Activated CD4-positive, alpha-beta memory T cell treated with anti-CD3 and anti-CD28 coated beads, Interleukin-2, amount 10 ng/mL, durations not matched to agents 7 days and 5 days (primary cell): Measurements from ENCODE around the gene EDN2. TPM values are rescaled to one million over a fixed set of nuclear protein-coding genes. Genes with fewer than 3 reads are reported as not detected.

Experiments
- CTCF ChIA-PET: fragments of 350-600 bp; sonication (Branson Sonifier 250); formaldehyde crosslinking; loops from one replicate; lab custom pipeline; 2021; ENCODE audit warnings: antibody characterized with exemption, inconsistent platforms; lab: Charles Lee
- POLR2A ChIA-PET: fragments of 350-600 bp; sonication (Branson Sonifier 250); formaldehyde crosslinking; loops from one replicate; lab custom pipeline; 2021; ENCODE audit warnings: antibody characterized with exemption; lab: Charles Lee
- DNase-seq: peaks from one replicate; pipeline ENCODE4 v3.0.0-alpha.2; 2020
- H3K27ac Mint-ChIP-seq: one replicate; pipeline ENCODE4 v1.8.0; 2021; ENCODE audit warnings: mild to moderate bottlenecking, mixed read lengths
- H3K27me3 Mint-ChIP-seq: one replicate; pipeline ENCODE4 v1.8.0; 2021; ENCODE audit warnings: mixed read lengths
- H3K36me3 Mint-ChIP-seq: one replicate; pipeline ENCODE4 v1.8.0; 2021; ENCODE audit warnings: low read depth, mixed read lengths
- H3K4me1 Mint-ChIP-seq: one replicate; pipeline ENCODE4 v1.8.0; 2021; ENCODE audit warnings: mixed read lengths
- H3K4me3 Mint-ChIP-seq: one replicate; pipeline ENCODE4 v1.8.0; 2021; ENCODE audit warnings: mild to moderate bottlenecking, mixed read lengths
- H3K9me3 Mint-ChIP-seq: one replicate; pipeline ENCODE4 v1.8.0; 2021; ENCODE audit warnings: mixed read lengths
- total RNA-seq, 2 experiments: library from RNA; stranded (reverse); gene quantifications; one replicate each; pipeline ENCODE4 v1.2.3, GENCODE V29; 2021

EDN2 gene
- not detected for total RNA-seq

DNA sequence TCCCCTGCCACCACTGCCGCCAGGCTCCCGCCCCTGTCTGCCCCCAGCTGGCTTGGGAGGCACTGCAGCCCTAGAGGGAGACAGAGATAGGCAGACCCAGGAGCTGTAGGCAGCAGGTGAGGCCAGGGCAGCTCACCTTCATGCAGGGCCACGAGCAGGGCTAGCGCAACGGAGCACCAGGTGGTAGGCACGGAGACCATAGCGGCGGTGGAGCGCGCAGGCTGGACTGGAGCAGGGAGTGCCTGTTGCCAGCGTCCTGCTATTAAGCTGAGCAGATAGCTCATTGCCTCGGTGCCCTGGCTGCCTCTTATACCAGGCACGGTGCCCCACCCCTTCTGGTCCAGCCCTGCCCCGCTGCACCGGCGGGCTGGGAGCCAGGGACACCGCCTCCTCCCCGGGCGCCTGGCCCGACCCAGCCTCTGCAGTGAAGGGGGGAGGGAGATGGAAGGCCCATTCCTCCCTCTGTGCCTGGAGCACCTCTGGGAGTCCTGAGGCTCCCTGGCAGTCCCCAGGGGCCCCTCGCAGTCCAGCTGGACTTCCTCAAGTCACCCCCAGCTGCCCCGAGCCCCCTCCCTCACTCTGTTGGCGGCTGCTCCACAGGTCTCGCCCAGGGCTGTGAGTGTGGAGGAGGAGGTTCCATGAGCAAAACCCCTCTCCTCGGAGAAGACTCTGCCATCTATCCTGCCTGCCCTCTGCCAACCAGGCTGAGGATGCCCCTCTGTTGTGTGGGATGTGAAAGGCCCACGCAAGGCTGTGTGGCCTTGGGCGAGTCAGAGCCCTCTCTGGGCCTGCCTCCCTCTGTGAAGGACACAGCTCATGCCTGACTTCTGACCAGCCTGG is at the start of gene EDN2:
TSS of gene EDN2 (minus strand) at position 282 of the 840 bp plus-strand sequence. CDS start at position 200, 82 bp downstream.
- peaks cover 14% of the 10 kb centered on the region for H3K4me1 Mint-ChIP-seq
- CTCF ChIA-PET = no interaction called here
- DNase-seq = no peak
- H3K36me3 Mint-ChIP-seq = no peaks in the 10 kb centered on the region
- POLR2A ChIA-PET = interaction anchor here (0.6 kb wide), 1 partner anchor 10 kb away, joined by 3 read pairs; no protein-coding TSS in a partner anchor
- peaks cover 18% of the 10 kb centered on the region for H3K27me3 Mint-ChIP-seq
- H3K27ac Mint-ChIP-seq = no peak within 1 kb of the TSS
- no peaks in the 10 kb centered on the region for H3K9me3 Mint-ChIP-seq
- H3K4me3 Mint-ChIP-seq = no peak within 1 kb of the TSS

DNA sequence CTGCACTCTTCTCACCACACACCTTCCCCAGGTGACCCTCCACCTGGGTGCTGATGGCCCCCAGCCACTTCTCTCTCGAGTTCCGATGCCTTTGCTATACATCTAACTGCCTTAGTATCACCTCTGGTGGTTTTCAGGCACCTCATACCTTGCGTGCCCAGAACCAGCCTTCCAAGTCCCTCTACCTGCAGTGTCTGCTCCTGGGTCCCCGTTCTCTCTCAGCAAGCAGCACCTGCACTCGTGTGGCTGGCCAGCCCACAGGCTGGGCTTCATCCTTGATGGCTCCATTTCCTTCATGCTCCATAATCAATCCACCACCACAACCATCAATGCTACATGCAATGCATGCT is 49.2 kb upstream of the EDN2 start:
- no peak for DNase-seq
- H3K4me1 Mint-ChIP-seq = no peaks in the 10 kb centered on the region
- H3K27ac Mint-ChIP-seq = no peak overlapping the region
- no peaks in the 10 kb centered on the region for H3K27me3 Mint-ChIP-seq
- CTCF ChIA-PET = no interaction called here
- H3K9me3 Mint-ChIP-seq = peaks cover 9% of the 10 kb centered on the region
- POLR2A ChIA-PET = no interaction called here
- peaks cover 22% of the 10 kb centered on the region for H3K36me3 Mint-ChIP-seq
- no peak overlapping the region for H3K4me3 Mint-ChIP-seq

DNA sequence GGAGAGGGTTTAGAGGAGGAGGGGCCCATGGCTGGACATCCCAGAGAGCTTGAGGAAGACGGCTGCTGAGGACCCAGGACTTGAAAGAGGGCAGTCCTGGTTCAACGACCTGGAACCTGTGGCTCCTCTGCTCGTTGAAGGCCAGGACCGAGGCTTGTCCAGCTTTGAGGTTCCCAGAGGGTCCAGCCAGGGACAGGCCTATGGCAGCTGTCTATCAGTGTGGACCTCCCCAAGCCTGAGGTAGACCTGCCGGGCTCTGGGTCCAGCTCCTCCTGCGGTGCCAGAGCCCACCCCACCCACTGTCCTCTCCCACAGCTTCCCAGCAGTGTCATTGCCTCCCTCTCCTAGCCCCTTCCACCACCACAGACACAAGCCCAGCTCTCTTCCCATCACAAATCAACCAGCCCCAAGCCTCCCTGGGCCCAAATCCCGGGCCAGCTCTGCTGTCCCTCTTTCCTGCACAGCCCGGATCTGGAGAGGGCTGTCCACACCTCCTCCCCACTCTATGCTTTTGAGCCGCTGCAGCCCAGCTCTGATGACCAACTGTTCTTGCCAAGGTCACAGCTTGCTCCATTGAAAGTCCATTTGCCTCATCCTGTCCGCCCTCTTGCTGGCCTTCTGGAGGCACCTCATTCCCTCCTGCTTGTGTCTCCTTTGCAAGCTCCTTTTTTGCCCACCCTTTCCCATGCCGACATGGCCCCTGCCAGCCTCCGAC is 48.7 kb upstream of the EDN2 start:
- Mint-ChIP-seq H3K36me3 (peaks cover 22% of the 10 kb centered on the region), H3K4me1 (no peaks in the 10 kb centered on the region)

DNA sequence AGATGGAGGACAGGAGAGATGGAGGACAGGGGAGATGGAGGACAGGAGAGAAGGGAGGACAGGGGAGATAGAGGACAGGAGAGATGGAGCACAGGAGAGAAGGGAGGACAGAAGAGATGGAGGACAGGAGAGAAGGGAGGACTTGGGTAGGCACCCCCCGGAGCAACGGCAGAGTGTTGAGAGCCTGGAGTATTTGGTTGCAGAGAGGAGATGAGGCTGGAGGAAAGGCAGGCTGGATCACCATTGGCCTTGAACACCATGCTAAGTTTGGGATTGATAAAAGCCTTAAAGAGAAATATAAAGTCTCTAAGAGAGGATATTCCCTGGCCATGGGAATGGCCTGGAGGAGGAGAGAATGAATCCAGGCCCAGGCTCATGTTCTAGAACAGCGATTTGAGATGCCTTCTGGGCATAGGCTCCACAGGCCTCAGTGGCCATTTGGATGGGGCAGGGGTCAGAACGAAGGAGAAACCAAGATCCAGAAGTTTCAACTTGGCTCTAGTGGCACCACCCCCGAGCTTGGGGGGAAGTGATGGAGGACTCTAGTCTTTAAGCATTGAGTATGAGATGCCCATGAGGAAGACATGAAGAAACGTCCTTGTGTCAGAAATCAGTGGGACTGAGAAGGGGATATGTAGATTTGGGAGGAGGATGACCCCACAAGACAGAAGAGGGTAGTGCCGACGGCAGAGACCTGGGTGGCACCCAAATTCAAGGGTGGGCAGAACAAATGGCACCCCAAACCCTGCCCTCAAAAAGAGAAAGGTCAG is 47.9 kb upstream of the EDN2 start:
- Mint-ChIP-seq H3K4me1 (no peaks in the 10 kb centered on the region), H3K9me3 (peaks cover 9% of the 10 kb centered on the region), H3K27ac (no peak overlapping the region), H3K36me3 (peaks cover 22% of the 10 kb centered on the region), H3K4me3 (no peak overlapping the region), H3K27me3 (no peaks in the 10 kb centered on the region)
- ChIA-PET CTCF (no interaction called here), POLR2A (no interaction called here)
- no peak for DNase-seq

More for the DNA sequence above, 48.7 kb upstream of the EDN2 start:
- peaks cover 9% of the 10 kb centered on the region for H3K9me3 Mint-ChIP-seq
- ChIA-PET POLR2A (no interaction called here), CTCF (no interaction called here)
- no peak overlapping the region for H3K4me3 Mint-ChIP-seq
- H3K27me3 Mint-ChIP-seq = no peaks in the 10 kb centered on the region
- no peak overlapping the region for H3K27ac Mint-ChIP-seq
- DNase-seq = no peak

DNA sequence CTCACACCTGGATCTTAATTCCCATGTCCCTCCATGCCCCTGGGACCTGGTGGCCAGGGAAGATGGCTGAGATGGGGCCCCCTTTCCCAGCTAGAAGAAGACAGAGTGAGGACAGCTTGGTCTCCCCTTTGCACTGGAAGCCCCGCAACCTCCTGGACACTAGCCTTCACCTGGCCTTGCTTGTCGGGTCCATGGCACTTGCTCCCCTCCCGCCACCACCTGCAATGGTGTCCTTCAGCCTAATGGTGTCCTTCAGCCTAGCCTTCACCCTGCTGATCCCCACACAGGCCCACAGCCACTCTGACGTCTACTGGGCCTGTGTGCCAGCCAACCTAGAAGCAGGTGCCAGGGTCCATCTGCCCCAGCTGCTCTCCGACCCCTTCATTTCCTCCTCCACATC is 45.9 kb upstream of the EDN2 start:
- CTCF ChIA-PET = no interaction called here
- peaks cover 9% of the 10 kb centered on the region for H3K9me3 Mint-ChIP-seq

DNA sequence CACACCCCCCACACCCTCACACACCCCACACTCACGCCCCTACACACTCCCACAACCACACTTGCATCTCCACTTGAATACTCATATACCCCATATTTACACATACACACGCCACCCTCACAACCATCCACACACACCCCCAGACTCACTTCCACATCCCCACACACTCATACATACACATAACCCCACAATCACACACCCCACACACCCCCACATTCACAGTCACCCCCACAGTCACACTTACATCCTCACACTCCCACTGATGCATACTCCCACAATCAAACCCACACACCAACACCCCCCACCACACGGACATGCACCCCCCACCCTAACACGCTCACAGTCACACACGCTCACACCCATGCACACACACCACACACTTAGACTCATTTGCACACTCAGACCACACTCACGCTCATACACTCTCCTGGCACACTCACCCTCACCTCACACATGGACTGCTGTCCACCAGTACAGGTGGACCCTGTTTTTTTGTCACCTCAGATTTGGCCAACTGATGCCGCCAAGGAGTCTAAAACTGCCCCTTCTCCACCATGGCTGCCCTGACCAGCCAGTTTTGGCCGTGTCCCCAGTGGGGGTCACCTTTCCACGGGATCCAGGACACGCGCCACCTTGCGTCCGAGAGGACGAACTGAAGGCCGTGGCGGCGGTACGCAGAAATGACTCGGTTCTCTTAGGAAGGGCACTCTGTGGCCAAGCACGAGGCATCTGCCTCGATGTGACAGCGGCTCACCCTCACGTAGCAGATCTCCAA is 45.3 kb upstream of the EDN2 start:
- CTCF ChIA-PET = no interaction called here
- POLR2A ChIA-PET = no interaction called here
- peaks cover 24% of the 10 kb centered on the region for H3K36me3 Mint-ChIP-seq
- H3K27me3 Mint-ChIP-seq = no peaks in the 10 kb centered on the region
- no peak overlapping the region for H3K4me3 Mint-ChIP-seq
- no peaks in the 10 kb centered on the region for H3K4me1 Mint-ChIP-seq
- peak overlapping the region; percentile 53 for H3K27ac Mint-ChIP-seq
- no peak for DNase-seq
- peaks cover 9% of the 10 kb centered on the region for H3K9me3 Mint-ChIP-seq

More for the DNA sequence above, 45.9 kb upstream of the EDN2 start:
- no peaks in the 10 kb centered on the region for H3K27me3 Mint-ChIP-seq
- DNase-seq = no peak
- POLR2A ChIA-PET = no interaction called here
- H3K36me3 Mint-ChIP-seq = peaks cover 22% of the 10 kb centered on the region
- H3K27ac Mint-ChIP-seq = no peak overlapping the region
- H3K4me3 Mint-ChIP-seq = no peak overlapping the region
- H3K4me1 Mint-ChIP-seq = no peaks in the 10 kb centered on the region

DNA sequence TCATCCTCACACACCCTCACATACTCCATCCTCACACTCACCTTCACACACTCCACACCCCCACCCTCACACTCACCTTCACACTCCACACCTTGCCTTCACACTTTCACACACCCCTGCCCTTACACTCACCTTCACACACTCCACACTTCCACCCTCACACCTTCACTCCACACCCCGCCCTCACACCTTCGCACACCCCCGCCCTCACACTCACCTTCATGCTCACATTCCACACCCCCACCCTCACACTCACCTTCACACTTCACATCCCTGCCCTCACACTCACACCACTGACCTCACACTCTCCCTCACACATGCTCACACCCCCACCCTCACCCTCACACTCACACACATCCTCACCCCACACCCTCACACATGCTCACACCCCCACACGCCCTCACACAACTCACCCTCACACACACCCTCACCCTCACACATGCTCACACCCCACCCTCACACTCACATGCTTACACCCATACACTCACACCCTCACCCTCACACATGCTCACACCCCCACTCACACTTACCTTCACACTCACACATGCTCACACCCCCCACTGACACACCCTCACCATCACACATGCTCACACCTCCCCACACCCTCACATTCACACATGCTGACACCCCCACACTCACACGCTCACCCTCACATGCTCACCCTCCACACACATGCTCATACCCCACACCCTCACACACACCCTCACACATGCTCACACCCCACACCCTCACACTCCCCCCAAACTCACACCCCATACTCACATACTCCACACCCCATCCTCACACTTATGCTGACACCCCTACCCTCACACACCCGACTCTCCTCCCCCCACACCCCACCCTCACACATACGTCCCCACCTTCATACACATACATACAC is 44.5 kb upstream of the EDN2 start:
- CTCF ChIA-PET = no interaction called here
- Mint-ChIP-seq H3K36me3 (peaks cover 24% of the 10 kb centered on the region), H3K4me3 (no peak overlapping the region), H3K27ac (no peak overlapping the region), H3K27me3 (no peaks in the 10 kb centered on the region), H3K4me1 (no peaks in the 10 kb centered on the region), H3K9me3 (peaks cover 9% of the 10 kb centered on the region)
- POLR2A ChIA-PET = no interaction called here
- no peak for DNase-seq

DNA sequence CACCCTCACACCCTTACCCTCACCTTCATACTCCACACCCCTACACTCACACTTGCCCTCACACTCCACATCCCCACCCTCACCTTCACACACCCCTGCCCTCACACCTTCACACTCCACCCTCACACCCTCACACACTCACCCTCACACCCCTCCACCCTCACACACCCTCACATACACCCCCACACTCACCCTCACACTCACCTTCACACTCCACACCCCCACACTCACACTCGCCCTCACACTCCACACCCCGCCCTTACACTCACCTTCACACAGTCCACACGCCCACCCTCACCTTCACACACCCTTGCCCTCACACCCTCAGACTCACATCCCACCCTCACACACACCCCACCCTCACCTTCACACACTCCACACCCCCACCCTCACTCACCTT is 43.6 kb upstream of the EDN2 start:
- H3K36me3 Mint-ChIP-seq = peaks cover 22% of the 10 kb centered on the region
- peaks cover 9% of the 10 kb centered on the region for H3K9me3 Mint-ChIP-seq
- no peak overlapping the region for H3K4me3 Mint-ChIP-seq
- no peaks in the 10 kb centered on the region for H3K27me3 Mint-ChIP-seq
- ChIA-PET POLR2A (no interaction called here), CTCF (no interaction called here)
- DNase-seq = no peak
- no peak overlapping the region for H3K27ac Mint-ChIP-seq
- no peaks in the 10 kb centered on the region for H3K4me1 Mint-ChIP-seq

DNA sequence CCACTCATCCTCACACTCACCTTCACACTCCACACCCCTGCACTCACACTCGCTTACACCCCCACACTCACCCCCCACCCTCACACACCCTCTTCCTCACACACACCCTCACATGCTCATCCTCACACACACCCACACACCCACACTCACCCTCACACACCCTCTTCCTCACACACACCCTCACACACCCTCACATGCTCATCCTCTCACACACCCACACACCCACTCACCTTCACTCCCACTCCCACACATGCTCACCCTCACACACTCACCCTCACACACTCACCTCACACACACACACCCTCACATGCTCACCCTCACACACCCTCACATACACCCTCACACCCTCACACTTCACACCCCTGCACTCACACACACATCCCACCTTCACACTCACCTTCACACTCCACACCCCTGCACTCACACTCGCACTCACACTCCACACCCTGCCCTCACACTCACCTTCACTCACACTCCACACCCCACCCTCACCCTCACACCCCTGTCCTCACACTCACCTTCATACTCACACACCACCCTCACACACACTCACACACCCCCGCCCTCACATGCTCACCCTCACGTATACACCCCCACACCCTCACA is 42.6 kb upstream of the EDN2 start:
- ChIA-PET CTCF (no interaction called here), POLR2A (no interaction called here)
- H3K4me3 Mint-ChIP-seq = no peak overlapping the region
- H3K4me1 Mint-ChIP-seq = no peaks in the 10 kb centered on the region
- H3K36me3 Mint-ChIP-seq = peaks cover 25% of the 10 kb centered on the region
- H3K9me3 Mint-ChIP-seq = peaks cover 9% of the 10 kb centered on the region
- no peak overlapping the region for H3K27ac Mint-ChIP-seq
- no peaks in the 10 kb centered on the region for H3K27me3 Mint-ChIP-seq
- no peak for DNase-seq

DNA sequence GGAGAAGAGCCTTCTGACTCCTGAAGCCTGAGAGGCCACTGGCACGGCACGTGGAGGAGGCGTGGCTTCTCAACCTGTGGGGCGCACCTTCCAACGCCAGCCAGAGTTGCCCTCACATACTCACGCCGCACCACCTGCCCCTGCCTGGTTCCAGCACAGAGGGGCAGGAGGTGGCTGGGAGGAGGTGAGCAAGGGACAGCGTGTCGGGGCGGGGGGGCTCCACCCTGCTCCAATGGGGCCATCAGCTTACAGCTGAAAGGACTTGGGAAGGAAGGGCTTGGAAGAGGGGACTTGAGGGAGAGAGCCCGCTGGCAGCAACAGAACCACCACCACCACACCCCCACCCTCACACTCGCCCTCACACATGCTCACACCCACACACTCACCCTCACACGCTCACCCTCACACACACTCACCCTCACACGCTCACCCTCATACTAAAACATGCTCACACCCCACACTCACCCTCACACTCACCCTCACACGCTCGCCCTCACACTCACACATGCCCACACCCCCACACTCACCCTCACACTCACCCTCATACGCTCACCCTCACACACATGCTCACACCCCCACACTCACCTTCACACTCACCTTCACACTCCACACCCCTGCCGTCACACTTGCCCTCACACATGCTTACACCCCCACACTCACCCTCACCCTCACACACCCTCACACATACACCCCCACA is 41.6 kb upstream of the EDN2 start:
- peaks cover 9% of the 10 kb centered on the region for H3K9me3 Mint-ChIP-seq
- H3K4me1 Mint-ChIP-seq = no peaks in the 10 kb centered on the region
- no peaks in the 10 kb centered on the region for H3K27me3 Mint-ChIP-seq
- POLR2A ChIA-PET = no interaction called here
- DNase-seq = no peak
- CTCF ChIA-PET = interaction anchor here (0.9 kb wide), 1 partner anchor 10 kb away, joined by 3 read pairs; no protein-coding TSS in a partner anchor
- peaks cover 22% of the 10 kb centered on the region for H3K36me3 Mint-ChIP-seq
- no peak overlapping the region for H3K4me3 Mint-ChIP-seq
- H3K27ac Mint-ChIP-seq = no peak overlapping the region
